Osteoblast (primary cell): ENCODE measurements around the gene MAT2A. TPM values are rescaled to one million over a fixed set of nuclear protein-coding genes. Genes with fewer than 3 reads are reported as not detected.

Source experiments
- DNase-seq: peaks from one replicate; pipeline ENCODE4 v3.0.0; 2011; ENCODE audit warnings: low spot score, mixed read lengths; ENCODE audit not compliant: insufficient read length; ENCODE audit errors: missing footprints
- H2AFZ ChIP-seq: 2 replicates; pipeline ENCODE4 v1.6.0; 2011; ENCODE audit warnings: mild to moderate bottlenecking, low read length
- H3K27ac ChIP-seq: 2 replicates; pipeline ENCODE4 v1.5.1; 2011; ENCODE audit warnings: mild to moderate bottlenecking, low read depth, low read length, moderate library complexity
- H3K27me3 ChIP-seq: 2 replicates; pipeline ENCODE4 v1.6.0; 2012; ENCODE audit warnings: mild to moderate bottlenecking, control low read depth, inconsistent platforms, low read length, moderate library complexity; ENCODE audit not compliant: insufficient read depth
- H3K36me3 ChIP-seq: 2 replicates; pipeline ENCODE4 v1.5.1; 2011; ENCODE audit warnings: mild to moderate bottlenecking, low read length, control low read depth, moderate library complexity; ENCODE audit not compliant: insufficient read depth
- H3K4me1 ChIP-seq: 2 replicates; pipeline ENCODE4 v1.5.1; 2011; ENCODE audit warnings: mild to moderate bottlenecking, low read length, control low read depth, moderate library complexity; ENCODE audit not compliant: insufficient read depth
- H3K4me2 ChIP-seq: 2 replicates; pipeline ENCODE4 v1.6.0; 2011; ENCODE audit warnings: mild to moderate bottlenecking, low read length; ENCODE audit not compliant: insufficient read depth
- H3K4me3 ChIP-seq: fragments of 200-600 bp; sonication (generic); 3 replicates; pipeline ENCODE4 v1.5.1; 2012; ENCODE audit warnings: mild to moderate bottlenecking, low read length, inconsistent platforms; ENCODE audit not compliant: insufficient read depth
- H3K79me2 ChIP-seq: 2 replicates; pipeline ENCODE4 v1.6.0; 2012; ENCODE audit warnings: mild to moderate bottlenecking, low read length, control low read depth, inconsistent platforms; ENCODE audit not compliant: insufficient read depth
- H3K9me3 ChIP-seq: 2 replicates; pipeline ENCODE4 v1.5.1; 2011; ENCODE audit warnings: low read depth, low read length, control low read depth
- H4K20me1 ChIP-seq: 2 replicates; pipeline ENCODE4 v1.6.0; 2012; ENCODE audit warnings: mild to moderate bottlenecking, low read length, control low read depth; ENCODE audit not compliant: insufficient read depth
- total RNA-seq: library from RNA; depleted of rRNA; stranded (reverse); fragments of >200 nt; gene quantifications from 2 replicates; pipeline ENCODE4 v1.2.3, GENCODE V29; 2012
- TF ChIP-seq, protein P1 (sequence below): IDR thresholded peaks from 2 replicates; pipeline ENCODE4 v1.5.1; 2011; ENCODE audit warnings: mild to moderate bottlenecking, low read depth, low read length, moderate library complexity; ENCODE audit errors: extremely low read depth

The MAT2A gene
- total RNA-seq, 1 donor, result 124 TPM

DNA sequence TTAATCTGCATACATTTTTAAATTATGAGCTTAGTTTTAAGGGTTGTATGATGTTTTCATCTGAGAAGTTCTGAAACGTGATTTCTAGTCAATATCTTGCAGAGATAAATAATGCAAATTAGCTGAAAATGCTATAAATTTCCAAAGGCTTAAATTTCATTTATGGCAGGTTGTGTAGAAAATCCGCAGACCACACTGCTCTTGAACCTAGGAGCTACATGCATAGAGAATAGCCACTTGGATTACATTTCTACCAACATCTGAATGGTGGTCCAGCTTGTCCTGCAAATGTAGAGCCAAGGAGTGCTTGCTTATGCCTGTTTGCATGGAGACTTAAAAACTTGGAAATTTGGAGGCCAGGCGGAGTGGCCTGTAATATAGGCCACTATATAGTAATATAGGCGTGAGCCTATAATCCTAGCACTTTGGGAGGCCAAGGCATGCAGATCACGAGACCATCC, 6.8 kb downstream of the MAT2A start:
- TF ChIP-seq, protein P1, sequence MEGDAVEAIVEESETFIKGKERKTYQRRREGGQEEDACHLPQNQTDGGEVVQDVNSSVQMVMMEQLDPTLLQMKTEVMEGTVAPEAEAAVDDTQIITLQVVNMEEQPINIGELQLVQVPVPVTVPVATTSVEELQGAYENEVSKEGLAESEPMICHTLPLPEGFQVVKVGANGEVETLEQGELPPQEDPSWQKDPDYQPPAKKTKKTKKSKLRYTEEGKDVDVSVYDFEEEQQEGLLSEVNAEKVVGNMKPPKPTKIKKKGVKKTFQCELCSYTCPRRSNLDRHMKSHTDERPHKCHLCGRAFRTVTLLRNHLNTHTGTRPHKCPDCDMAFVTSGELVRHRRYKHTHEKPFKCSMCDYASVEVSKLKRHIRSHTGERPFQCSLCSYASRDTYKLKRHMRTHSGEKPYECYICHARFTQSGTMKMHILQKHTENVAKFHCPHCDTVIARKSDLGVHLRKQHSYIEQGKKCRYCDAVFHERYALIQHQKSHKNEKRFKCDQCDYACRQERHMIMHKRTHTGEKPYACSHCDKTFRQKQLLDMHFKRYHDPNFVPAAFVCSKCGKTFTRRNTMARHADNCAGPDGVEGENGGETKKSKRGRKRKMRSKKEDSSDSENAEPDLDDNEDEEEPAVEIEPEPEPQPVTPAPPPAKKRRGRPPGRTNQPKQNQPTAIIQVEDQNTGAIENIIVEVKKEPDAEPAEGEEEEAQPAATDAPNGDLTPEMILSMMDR, result no peak
- Histone ChIP-seq H2AFZ (no peak overlapping the region), H3K36me3 (peaks cover 63% of the 10 kb centered on the region)

DNA sequence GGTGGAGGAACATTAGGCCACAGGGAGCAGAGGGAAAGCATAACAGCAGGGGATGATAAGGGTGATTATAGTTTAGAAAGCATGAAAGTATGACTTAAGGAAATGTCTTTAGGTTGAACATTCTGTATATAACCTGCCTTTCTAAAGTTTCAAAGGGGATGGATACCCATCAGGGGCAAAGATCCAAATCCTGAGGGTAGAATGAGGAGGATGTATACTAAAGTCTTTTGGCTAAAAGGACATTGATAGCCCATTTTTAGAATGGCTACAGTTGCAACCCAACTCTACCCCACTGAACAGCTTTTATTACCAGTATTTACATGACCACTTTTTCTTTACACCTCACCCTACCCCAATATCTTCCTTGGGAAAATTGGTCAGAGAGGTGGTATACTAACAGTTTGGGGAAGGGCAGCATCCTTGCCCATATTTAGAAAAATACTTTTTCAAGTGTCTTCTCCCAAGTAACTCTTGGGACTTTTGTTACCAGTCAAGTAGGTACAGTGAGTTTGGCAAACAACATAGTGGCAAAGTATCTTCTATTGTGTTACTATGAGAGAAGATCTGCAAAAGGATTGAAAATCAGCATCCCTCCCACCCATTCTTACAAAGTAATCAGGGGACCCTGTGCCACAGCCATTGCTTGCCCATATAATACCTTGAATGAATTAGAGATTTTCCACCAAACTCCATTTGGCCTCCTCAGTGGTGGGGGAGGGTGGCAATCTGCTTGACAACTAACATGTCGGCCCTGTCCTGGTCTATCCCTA, 8.3 kb downstream of the MAT2A start:
- H3K9me3 ChIP-seq, result no peaks in the 10 kb centered on the region
- H3K4me2 ChIP-seq, result no peak overlapping the region
- peaks cover 11% of the 10 kb centered on the region for H4K20me1 ChIP-seq
- no peak for DNase-seq
- H2AFZ ChIP-seq, result no peak overlapping the region
- peaks cover 61% of the 10 kb centered on the region for H3K36me3 ChIP-seq
- H3K27me3 ChIP-seq, result no peaks in the 10 kb centered on the region
- no peak overlapping the region for H3K4me3 ChIP-seq
- H3K4me1 ChIP-seq, result peaks cover 18% of the 10 kb centered on the region
- peaks cover 9% of the 10 kb centered on the region for H3K79me2 ChIP-seq
- TF ChIP-seq, protein P1, result no peak
- no peak overlapping the region for H3K27ac ChIP-seq

More for the DNA sequence above, 6.8 kb downstream of the MAT2A start:
- no peak for DNase-seq
- H3K27me3 ChIP-seq, result no peaks in the 10 kb centered on the region
- no peak overlapping the region for H3K4me2 ChIP-seq
- no peak overlapping the region for H3K4me3 ChIP-seq
- no peak overlapping the region for H3K27ac ChIP-seq
- H4K20me1 ChIP-seq, result peaks cover 25% of the 10 kb centered on the region
- H3K9me3 ChIP-seq, result no peaks in the 10 kb centered on the region
- peaks cover 32% of the 10 kb centered on the region for H3K4me1 ChIP-seq
- H3K79me2 ChIP-seq, result peaks cover 24% of the 10 kb centered on the region

DNA sequence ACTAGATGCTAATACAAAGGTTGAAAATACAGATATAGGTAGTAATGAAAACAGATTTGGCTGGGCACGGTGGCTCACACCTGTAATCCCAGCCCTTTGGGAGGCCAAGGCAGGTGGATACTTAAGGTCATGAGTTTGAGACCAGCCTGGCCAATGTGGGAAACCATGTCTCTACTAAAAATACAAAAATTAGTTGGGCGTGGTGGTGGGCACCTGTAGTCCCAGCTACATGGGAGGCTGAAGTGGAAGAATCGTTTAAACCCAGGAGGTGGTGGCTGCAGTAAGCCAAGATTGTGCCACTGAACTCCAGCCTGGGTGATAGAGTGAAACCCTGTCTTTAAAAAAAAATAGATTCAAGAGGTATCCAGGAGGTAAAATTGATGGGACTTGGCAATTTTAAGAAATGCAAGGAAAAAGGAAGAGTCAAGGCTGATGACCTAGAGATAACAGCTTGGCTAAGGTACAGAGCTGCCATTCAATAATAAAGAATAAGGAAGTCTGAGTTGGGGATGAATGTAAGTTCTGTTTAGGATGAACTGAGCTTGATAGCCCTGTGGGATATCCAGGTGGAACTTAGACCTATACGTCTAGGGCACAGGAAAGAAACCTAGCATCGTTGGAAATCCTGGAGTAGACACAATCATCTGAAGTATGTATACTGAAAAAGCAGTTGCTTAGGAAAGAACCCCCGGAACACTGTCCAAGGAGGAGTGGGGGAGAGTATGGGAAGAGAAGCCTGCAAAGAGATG, 9.1 kb downstream of the MAT2A start:
- Histone ChIP-seq H3K9me3 (no peaks in the 10 kb centered on the region), H3K36me3 (peaks cover 61% of the 10 kb centered on the region), H3K79me2 (peaks cover 2% of the 10 kb centered on the region), H3K27me3 (no peaks in the 10 kb centered on the region), H4K20me1 (peaks cover 3% of the 10 kb centered on the region), H3K4me1 (peaks cover 18% of the 10 kb centered on the region), H3K4me3 (no peak overlapping the region), H3K27ac (no peak overlapping the region), H2AFZ (no peak overlapping the region), H3K4me2 (no peak overlapping the region)
- TF ChIP-seq, protein P1, result no peak
- no peak for DNase-seq

DNA sequence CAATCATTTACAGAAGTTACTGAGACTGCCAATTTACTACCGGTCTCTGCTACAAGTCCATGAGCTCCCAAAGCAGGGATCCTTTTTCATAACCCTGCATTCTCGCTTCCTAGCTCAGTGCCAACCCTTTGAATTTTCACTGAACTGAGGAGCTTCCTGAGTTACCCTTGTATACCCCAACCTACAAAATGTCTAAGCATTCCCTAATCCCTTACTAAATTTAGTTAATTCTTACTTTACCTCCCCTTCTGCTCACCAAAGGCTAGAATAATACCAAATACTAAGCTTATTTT, 9.6 kb downstream of the MAT2A start:
- Histone ChIP-seq H3K4me3 (no peak overlapping the region), H3K36me3 (peaks cover 57% of the 10 kb centered on the region), H4K20me1 (no peaks in the 10 kb centered on the region), H3K9me3 (no peaks in the 10 kb centered on the region), H3K4me1 (peaks cover 18% of the 10 kb centered on the region), H3K27me3 (no peaks in the 10 kb centered on the region), H3K79me2 (no peaks in the 10 kb centered on the region), H3K27ac (no peak overlapping the region), H3K4me2 (no peak overlapping the region), H2AFZ (no peak overlapping the region)
- DNase-seq, result no peak
- TF ChIP-seq, protein P1, result no peak
